Measurements from ENCODE around the gene GNRH2.
A peak's percentile ranks its signal among the peaks of the same experiment; 100 is the strongest.

Gene GNRH2

DNA sequence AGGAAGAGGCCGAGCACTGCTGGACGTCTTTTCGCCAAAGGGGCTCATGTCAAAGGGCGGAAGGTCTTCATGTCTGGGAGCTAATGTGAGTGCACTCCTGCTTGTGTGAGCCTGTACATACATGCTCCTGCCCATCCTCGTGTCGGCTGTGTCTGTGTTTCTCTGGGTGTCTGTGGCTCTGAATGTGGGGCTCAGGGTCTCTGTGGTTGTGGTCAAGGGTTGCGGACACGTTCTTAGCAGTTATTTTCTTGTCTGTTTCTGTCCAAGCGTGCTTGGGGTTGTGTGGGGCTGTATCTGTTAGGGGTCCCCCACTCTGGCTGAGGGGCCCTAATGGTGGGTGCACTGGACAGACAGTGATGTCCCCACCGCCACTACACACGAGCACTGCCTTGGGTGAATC lies 38.2 kb downstream of the GNRH2 start:
- POLR2A ChIA-PET: no interaction called here

DNA sequence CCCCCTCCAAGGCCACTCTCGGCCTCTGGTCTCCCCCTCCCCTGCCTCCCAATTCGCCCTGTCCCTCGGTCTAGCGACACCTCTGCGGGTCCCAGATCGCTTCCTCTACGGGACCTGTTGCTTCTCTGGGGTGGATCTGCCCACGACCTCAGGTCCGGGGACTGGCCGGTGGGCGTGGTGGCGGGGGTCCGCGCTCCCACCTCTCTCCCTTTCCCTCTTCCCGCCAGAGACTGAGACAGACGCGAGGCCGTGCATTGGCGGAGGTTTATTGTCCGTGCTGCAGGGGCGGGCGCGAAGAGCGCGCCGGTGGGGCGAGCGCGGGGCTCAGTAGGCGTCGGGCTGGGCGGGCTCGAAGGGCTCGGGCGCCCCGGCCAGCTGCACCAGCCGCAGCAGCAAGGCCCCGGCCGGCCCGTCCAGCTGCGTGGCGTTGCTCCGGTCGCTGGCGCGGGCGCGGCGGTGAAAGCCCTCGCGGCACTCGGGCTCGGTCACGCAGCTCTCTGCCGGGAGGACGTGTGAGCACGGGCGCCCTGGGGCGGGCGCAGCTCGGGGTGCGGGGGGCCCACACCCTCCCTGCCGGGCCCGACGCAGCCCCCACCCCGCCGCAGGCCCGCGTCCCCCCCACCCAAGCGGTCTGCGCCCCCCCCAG lies 39.0 kb downstream of the GNRH2 start:
- under 1% methylated on average over 36 of the region's 71 CpGs for WGBS (ENCODE audit: insufficient coverage)
- Histone ChIP-seq H3K4me1 (ENCODE audit: control extremely low read depth in 1 of 4, control insufficient read depth in 4 of 4, insufficient read depth in 4 of 4, low read length in 3 of 4) (peaks cover 5 to 68% (median 49%) of the 10 kb centered on the region in 4 experiments), H3K27ac (ENCODE audit: insufficient read depth in 1 of 2, low read depth in 1 of 2, low read length in 2 of 2, poor library complexity in 1 of 2, severe bottlenecking in 2 of 2) (peak overlapping the region; percentile 9 to 64), H3K36me3 (ENCODE audit: control insufficient read depth in 4 of 4, insufficient read depth in 4 of 4, low read length in 3 of 4) (no peaks in the 10 kb centered on the region), H3K9me3 (ENCODE audit: control extremely low read depth in 1 of 5, control insufficient read depth in 4 of 5, insufficient read depth in 2 of 5, low read depth in 1 of 5, low read length in 4 of 5) (no peaks in the 10 kb centered on the region), H3K27me3 (replicated peaks in 2 of 5; ENCODE audit: control insufficient read depth in 4 of 5, insufficient read depth in 5 of 5, low read length in 4 of 5) (no peaks in the 10 kb centered on the region), H3K4me3 (ENCODE audit: control insufficient read depth in 1 of 7, extremely low read depth in 1 of 7, insufficient read depth in 4 of 7, low read depth in 2 of 7, low read length in 6 of 7) (peak overlapping the region; percentile 32 to 83 (median 63))
- DNase-seq: peak in 1 of 3 donors; percentile 40
- POLR2A ChIA-PET: interaction anchor here (0.7 kb wide), 1 partner anchor 29 kb away, joined by 3 read pairs; no protein-coding TSS in a partner anchor
- CTCF ChIA-PET: no interaction called here

More for the DNA sequence above, 38.2 kb downstream of the GNRH2 start:
- Histone ChIP-seq H3K4me1 (ENCODE audit: control extremely low read depth in 1 of 4, control insufficient read depth in 4 of 4, insufficient read depth in 4 of 4, low read length in 3 of 4) (peaks cover 5 to 76% (median 56%) of the 10 kb centered on the region in 4 experiments), H3K27me3 (replicated peaks in 2 of 5; ENCODE audit: control insufficient read depth in 4 of 5, insufficient read depth in 5 of 5, low read length in 4 of 5) (no peaks in the 10 kb centered on the region), H3K27ac (ENCODE audit: insufficient read depth in 1 of 2, low read depth in 1 of 2, low read length in 2 of 2, poor library complexity in 1 of 2, severe bottlenecking in 2 of 2) (peak overlapping the region; percentile 30 to 64), H3K9me3 (ENCODE audit: control extremely low read depth in 1 of 5, control insufficient read depth in 4 of 5, insufficient read depth in 2 of 5, low read depth in 1 of 5, low read length in 4 of 5) (no peaks in the 10 kb centered on the region), H3K36me3 (ENCODE audit: control insufficient read depth in 4 of 4, insufficient read depth in 4 of 4, low read length in 3 of 4) (no peaks in the 10 kb centered on the region), H3K4me3 (ENCODE audit: control insufficient read depth in 1 of 7, extremely low read depth in 1 of 7, insufficient read depth in 4 of 7, low read depth in 2 of 7, low read length in 6 of 7) (peak overlapping the region; percentile 32 to 83 (median 63))
- DNase-seq: peak in 1 of 3 donors; percentile 39
- WGBS (ENCODE audit: insufficient coverage): 20% methylated on average over 11 of the region's 11 CpGs
- CTCF ChIA-PET: interaction anchor here (2.0 kb wide), 2 partner anchors 10 to 12 kb away, joined by 6 to 7 read pairs; no protein-coding TSS in a partner anchor

GRCh38 chr20:3082955-3083952 lies 39.8 kb downstream of the GNRH2 start:
- Histone ChIP-seq H3K4me3 (ENCODE audit: control insufficient read depth in 1 of 7, extremely low read depth in 1 of 7, insufficient read depth in 4 of 7, low read depth in 2 of 7, low read length in 6 of 7) (peak overlapping the region; percentile 45 to 83 (median 54)), H3K4me1 (ENCODE audit: control extremely low read depth in 1 of 4, control insufficient read depth in 4 of 4, insufficient read depth in 4 of 4, low read length in 3 of 4) (peaks cover 3 to 65% (median 46%) of the 10 kb centered on the region in 4 experiments), H3K36me3 (ENCODE audit: control insufficient read depth in 4 of 4, insufficient read depth in 4 of 4, low read length in 3 of 4) (no peaks in the 10 kb centered on the region), H3K27me3 (replicated peaks in 2 of 5; ENCODE audit: control insufficient read depth in 4 of 5, insufficient read depth in 5 of 5, low read length in 4 of 5) (no peaks in the 10 kb centered on the region), H3K27ac (ENCODE audit: insufficient read depth in 1 of 2, low read depth in 1 of 2, low read length in 2 of 2, poor library complexity in 1 of 2, severe bottlenecking in 2 of 2) (peak overlapping the region; percentile 50 to 61), H3K9me3 (ENCODE audit: control extremely low read depth in 1 of 5, control insufficient read depth in 4 of 5, insufficient read depth in 2 of 5, low read depth in 1 of 5, low read length in 4 of 5) (no peaks in the 10 kb centered on the region)
- POLR2A ChIA-PET: interaction anchor here (0.7 to 1.3 kb wide), 2 partner anchors 10 to 28 kb away, joined by 3 to 5 read pairs; no protein-coding TSS in a partner anchor
- under 1% methylated on average over 67 of the region's 76 CpGs for WGBS (ENCODE audit: insufficient coverage)
- DNase-seq: peak in 2 of 3 donors; percentile 36 to 54
- CTCF ChIA-PET: interaction anchor here (0.9 to 1.7 kb wide), 5 partner anchors 10 to 31 kb away, joined by 3 to 8 read pairs (median 4); no protein-coding TSS in a partner anchor

- ChIA-PET CTCF (interaction anchor here (0.9 to 1.7 kb wide), 5 partner anchors 8 to 30 kb away, joined by 3 to 8 read pairs (median 4); no protein-coding TSS in a partner anchor), POLR2A (interaction anchor here (1.3 kb wide), 1 partner anchor 9 kb away, joined by 5 read pairs; no protein-coding TSS in a partner anchor)
- H3K27me3 ChIP-seq (replicated peaks in 2 of 5; ENCODE audit: control insufficient read depth in 4 of 5, insufficient read depth in 5 of 5, low read length in 4 of 5): no peaks in the 10 kb centered on the region
- H3K4me1 ChIP-seq (ENCODE audit: control extremely low read depth in 1 of 4, control insufficient read depth in 4 of 4, insufficient read depth in 4 of 4, low read length in 3 of 4): peaks cover 3 to 67% (median 45%) of the 10 kb centered on the region in 4 experiments
- no peaks in the 10 kb centered on the region for H3K9me3 ChIP-seq (ENCODE audit: control extremely low read depth in 1 of 5, control insufficient read depth in 4 of 5, insufficient read depth in 2 of 5, low read depth in 1 of 5, low read length in 4 of 5)
- 40% methylated on average over 27 of the region's 28 CpGs for WGBS (ENCODE audit: insufficient coverage)
- no peaks in the 10 kb centered on the region for H3K36me3 ChIP-seq (ENCODE audit: control insufficient read depth in 4 of 4, insufficient read depth in 4 of 4, low read length in 3 of 4)
- DNase-seq: peak in 2 of 3 donors; percentile 69 to 77
- H3K27ac ChIP-seq (ENCODE audit: insufficient read depth in 1 of 2, low read depth in 1 of 2, low read length in 2 of 2, poor library complexity in 1 of 2, severe bottlenecking in 2 of 2): peak within 1 kb of the TSS; percentile 50 to 61
- H3K4me3 ChIP-seq (ENCODE audit: control insufficient read depth in 1 of 7, extremely low read depth in 1 of 7, insufficient read depth in 4 of 7, low read depth in 2 of 7, low read length in 6 of 7): peak within 1 kb of the TSS in 6 of 7 experiments; percentile 4 to 83 (median 62)
These were observed 41.0 kb downstream of the GNRH2 start, which contains the start of gene AVP for GRCh38 chr20:3084283-3084985. AVP (minus strand) TSS chr20:3084724; CDS start chr20:3084674, 50 bp downstream.

- Histone ChIP-seq H3K36me3 (ENCODE audit: control insufficient read depth in 4 of 4, insufficient read depth in 4 of 4, low read length in 3 of 4) (no peaks in the 10 kb centered on the region), H3K4me3 (ENCODE audit: control insufficient read depth in 1 of 7, extremely low read depth in 1 of 7, insufficient read depth in 4 of 7, low read depth in 2 of 7, low read length in 6 of 7) (peak overlapping the region in 1 of 7 experiments; percentile 83), H3K27me3 (replicated peaks in 2 of 5; ENCODE audit: control insufficient read depth in 4 of 5, insufficient read depth in 5 of 5, low read length in 4 of 5) (no peaks in the 10 kb centered on the region), H3K9me3 (ENCODE audit: control extremely low read depth in 1 of 5, control insufficient read depth in 4 of 5, insufficient read depth in 2 of 5, low read depth in 1 of 5, low read length in 4 of 5) (no peaks in the 10 kb centered on the region), H3K27ac (ENCODE audit: insufficient read depth in 1 of 2, low read depth in 1 of 2, low read length in 2 of 2, poor library complexity in 1 of 2, severe bottlenecking in 2 of 2) (peak overlapping the region in 1 of 2 experiments; percentile 23), H3K4me1 (ENCODE audit: control extremely low read depth in 1 of 4, control insufficient read depth in 4 of 4, insufficient read depth in 4 of 4, low read length in 3 of 4) (peaks cover 7 to 71% (median 50%) of the 10 kb centered on the region in 4 experiments)
- DNase-seq: no peak
- POLR2A ChIA-PET: no interaction called here
- 36% methylated on average over 7 of the region's 7 CpGs for WGBS (ENCODE audit: insufficient coverage)
- CTCF ChIA-PET: interaction anchor here (0.9 to 3.7 kb wide), 5 partner anchors 7 to 29 kb away, joined by 3 to 19 read pairs (median 3); no protein-coding TSS in a partner anchor
These were observed 41.6 kb downstream of the GNRH2 start for GRCh38 chr20:3084986-3085360.

DNA sequence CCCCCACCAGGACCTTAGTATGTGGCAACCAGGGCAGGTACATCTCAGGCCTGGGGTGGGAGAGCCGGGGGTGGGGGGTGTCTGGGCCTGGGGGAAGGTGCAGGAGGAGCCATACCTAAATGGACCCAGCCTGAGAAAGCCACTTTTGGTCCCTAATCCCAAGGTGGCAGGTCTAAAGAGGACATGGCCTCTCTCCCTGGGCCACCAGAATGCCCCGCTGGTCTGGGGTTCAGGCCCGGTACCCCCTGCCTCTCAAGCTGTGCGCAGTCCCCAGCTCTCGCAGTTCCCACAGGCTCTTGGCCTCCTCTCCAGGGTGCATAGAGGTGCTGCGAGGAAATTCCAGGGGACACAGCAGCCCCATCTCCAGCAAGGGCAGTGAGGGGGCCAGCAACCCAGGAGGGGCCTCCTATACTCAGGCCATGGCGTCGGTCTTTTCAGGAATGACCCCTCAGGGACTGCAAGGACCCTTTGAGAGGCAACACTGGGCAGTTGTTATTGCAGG lies 42.2 kb downstream of the GNRH2 start:
- Histone ChIP-seq H3K36me3 (ENCODE audit: control insufficient read depth in 4 of 4, insufficient read depth in 4 of 4, low read length in 3 of 4) (no peaks in the 10 kb centered on the region), H3K27me3 (replicated peaks in 2 of 5; ENCODE audit: control insufficient read depth in 4 of 5, insufficient read depth in 5 of 5, low read length in 4 of 5) (no peaks in the 10 kb centered on the region), H3K9me3 (ENCODE audit: control extremely low read depth in 1 of 5, control insufficient read depth in 4 of 5, insufficient read depth in 2 of 5, low read depth in 1 of 5, low read length in 4 of 5) (no peaks in the 10 kb centered on the region), H3K4me1 (ENCODE audit: control extremely low read depth in 1 of 4, control insufficient read depth in 4 of 4, insufficient read depth in 4 of 4, low read length in 3 of 4) (peaks cover 10 to 71% (median 55%) of the 10 kb centered on the region in 4 experiments), H3K27ac (ENCODE audit: insufficient read depth in 1 of 2, low read depth in 1 of 2, low read length in 2 of 2, poor library complexity in 1 of 2, severe bottlenecking in 2 of 2) (no peak overlapping the region), H3K4me3 (ENCODE audit: control insufficient read depth in 1 of 7, extremely low read depth in 1 of 7, insufficient read depth in 4 of 7, low read depth in 2 of 7, low read length in 6 of 7) (no peak overlapping the region)
- ChIA-PET POLR2A (no interaction called here), CTCF (interaction anchor here (0.9 to 3.7 kb wide), 6 partner anchors 8 to 28 kb away, joined by 3 to 19 read pairs (median 4); no protein-coding TSS in a partner anchor)
- no peak for DNase-seq
- WGBS (ENCODE audit: insufficient coverage): 96% methylated on average over 7 of the region's 8 CpGs

All from common myeloid progenitor, CD34-positive (primary cell).